NOMO-1 treated with DMSO at 0.1 percent for 48 hours (cell line): ENCODE data around the gene NAV2.

ENCODE experiments used
- DNase-seq: peaks from one replicate; lab custom pipeline; 2025; ENCODE audit not compliant: unreplicated experiment; lab: John Stamatoyannopoulos, UW

The NAV2 gene

GRCh38 chr11:19740586-19740985 is 27.9 kb downstream of the NAV2 start:
- no peak for DNase-seq

- DNase-seq: peak; percentile 21
Measured at GRCh38 chr11:19742588-19743292, 30.1 kb downstream of the NAV2 start.

DNA sequence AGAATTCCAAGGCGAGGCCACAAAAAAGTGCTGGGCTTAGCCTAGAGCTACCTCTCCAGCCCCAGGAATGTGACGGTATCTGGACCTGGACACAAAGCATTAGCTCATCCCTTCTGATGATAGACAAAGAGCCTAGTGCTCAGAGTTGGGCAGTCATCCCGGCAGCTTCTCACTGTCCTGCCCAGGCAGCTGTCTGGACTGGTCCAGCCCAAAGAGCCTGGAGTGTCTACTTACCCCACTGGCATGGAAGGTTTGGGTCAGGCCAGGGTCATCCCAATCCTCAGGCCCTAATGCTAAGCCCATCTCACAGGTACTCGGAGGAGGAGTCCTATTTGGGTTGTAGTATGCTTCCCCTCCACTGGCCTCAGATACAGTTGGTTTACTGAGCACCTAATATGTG is 31.0 kb downstream of the NAV2 start:
- DNase-seq: no peak

DNA sequence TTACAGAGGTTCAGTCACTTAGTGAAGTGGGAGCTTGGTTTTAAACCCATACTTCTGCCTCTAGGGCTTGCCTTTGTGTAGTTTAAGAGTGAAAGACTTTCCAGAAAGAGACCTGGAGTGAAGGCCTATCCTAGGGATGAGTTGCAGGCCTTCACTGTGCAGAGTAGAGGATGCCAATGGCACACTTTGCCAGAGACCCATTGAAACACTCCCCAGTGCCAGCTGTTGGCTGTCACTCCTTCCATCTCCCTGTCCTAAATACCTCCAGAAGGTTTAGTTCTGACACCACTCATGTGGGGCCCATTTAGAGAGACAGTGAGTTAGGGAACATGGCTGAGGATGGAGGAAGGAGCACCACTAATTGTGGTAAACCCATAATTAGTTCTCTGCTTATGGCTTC is 31.5 kb downstream of the NAV2 start:
- no peak for DNase-seq

- DNase-seq: no peak
Measured at GRCh38 chr11:19746086-19746485, 33.4 kb downstream of the NAV2 start.

DNA sequence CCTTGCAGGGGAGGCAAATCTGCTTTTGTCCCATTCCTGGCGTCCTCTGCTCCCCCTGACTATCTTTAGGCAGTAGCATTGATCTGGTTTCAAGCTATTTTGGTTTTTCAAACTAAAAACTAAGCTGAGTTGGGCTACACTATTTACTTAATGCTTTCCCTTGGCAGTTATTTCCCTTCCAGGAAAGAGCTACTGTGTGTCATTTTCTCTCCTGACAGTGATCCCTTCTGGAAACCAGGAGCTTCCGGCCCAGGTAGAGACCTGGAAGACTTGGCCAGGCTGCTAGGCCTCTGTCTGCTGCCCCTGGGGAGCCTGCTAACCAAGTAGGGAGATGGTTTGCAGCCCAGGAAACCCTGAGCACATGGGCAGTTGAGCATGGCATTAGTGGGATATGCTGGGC is 35.0 kb downstream of the NAV2 start:
- no peak for DNase-seq

GRCh38 chr11:19751055-19751454 is 38.4 kb downstream of the NAV2 start:
- DNase-seq: no peak

DNA sequence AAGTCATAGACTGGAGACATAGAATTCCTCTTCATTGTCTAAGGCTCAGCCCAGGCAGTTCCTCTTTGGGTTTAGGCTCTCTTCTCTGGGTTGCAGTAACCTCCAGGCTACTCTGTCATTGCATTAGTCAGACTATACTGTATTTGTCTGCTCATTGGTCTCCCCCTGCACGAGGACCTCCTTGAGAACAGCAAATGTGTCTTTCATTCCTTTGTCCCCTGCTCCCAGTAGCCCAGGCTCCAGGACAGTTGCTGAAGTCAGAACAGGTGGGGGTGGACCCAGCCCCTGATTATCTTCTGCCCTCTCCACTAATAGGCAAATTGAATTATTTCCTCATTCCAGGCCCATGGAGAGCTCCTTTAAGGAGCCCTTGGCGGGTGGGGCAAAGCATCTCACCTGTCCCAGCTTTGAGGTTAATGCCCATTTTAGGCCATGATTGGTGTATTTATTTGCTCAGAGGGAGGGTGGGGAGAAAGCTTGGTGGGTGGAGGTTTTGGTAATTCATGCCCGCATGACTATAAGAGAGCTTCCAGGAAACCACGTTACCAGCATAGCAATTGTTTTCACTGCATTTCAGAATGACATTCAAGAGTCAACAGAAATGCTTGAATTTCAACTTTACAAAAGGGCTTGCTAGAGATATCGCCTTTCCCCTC is 40.9 kb downstream of the NAV2 start:
- DNase-seq: no peak

- DNase-seq: no peak
Measured at GRCh38 chr11:19756675-19757475, 44.2 kb downstream of the NAV2 start.

DNA sequence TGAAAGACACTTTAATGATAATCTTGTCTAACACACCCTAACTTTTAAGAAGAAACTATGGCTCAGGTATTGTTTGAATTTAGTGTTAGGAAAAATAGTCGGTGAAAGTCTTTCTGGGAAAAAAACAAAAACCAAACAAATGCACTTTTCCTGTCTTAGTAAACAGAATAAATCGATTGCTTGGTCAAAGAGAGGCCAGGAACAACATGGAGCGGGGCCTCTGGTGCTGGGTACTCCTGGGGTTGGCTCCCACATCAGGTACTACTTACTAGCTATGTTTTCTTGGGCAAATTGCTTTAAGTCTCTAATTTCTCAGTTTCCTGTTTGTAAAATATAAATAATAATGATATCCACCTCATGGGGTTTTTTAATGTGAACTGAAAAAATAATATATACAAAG is 46.8 kb downstream of the NAV2 start:
- no peak for DNase-seq

- no peak for DNase-seq
Measured at GRCh38 chr11:19762266-19762665, 49.6 kb downstream of the NAV2 start.

DNA sequence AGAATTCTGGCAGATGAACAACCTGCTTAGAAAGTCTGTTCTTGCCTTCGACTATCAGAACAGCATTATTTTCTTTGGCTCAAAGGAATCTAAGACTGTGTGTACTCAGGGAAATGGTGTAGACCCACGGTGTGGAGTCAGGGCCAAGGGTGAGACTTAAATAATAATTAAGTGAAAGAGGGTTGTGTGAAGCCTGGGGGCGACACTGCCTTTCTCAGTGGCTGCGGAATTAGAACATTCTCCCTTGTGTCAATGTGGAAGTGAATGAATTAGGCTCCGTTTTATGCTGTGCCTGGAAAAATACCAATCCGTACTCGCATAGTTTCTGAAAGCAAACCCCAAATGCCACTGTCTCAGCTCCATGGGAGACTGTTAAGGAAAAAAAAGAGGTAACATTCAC is 50.7 kb downstream of the NAV2 start:
- no peak for DNase-seq

DNA sequence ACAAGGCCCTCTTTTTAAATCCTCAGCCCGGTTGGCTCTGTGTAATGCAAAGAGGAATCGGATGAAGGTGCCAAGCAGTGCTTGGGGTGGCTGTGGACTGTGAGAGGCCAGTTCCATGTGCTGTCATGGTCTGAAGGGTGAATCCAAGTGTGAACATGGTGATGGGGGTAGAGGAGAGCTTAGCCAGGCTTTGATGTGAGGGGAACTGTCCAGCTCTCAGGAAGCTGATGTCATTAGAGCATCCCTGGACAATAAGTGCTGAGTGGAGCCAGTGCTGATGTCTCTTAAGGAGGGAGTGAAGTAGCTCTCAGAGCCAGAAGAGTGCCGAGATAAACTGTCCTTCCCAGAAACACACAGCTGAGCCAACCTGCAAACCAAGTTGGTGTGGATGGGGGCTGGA is 53.6 kb downstream of the NAV2 start:
- no peak for DNase-seq

DNA sequence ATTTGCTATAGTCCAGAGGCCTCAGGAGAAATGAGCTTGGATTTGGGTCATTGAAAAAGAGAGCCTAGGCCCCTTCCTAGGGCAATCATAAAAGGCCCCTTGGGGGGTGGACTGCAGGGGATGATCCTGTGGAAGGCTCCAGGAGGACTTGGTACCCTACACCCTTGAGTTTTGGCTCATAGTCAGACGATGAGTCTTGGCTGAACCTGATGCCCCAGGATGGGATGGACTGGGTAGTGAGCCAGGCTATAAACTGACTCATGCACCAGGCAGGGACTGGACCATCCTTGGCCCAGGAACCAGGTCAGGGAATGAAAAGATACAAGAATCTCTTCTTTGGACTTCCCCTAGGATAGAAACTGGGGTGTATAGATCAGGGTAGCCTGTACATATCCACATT is 54.2 kb downstream of the NAV2 start:
- no peak for DNase-seq

DNA sequence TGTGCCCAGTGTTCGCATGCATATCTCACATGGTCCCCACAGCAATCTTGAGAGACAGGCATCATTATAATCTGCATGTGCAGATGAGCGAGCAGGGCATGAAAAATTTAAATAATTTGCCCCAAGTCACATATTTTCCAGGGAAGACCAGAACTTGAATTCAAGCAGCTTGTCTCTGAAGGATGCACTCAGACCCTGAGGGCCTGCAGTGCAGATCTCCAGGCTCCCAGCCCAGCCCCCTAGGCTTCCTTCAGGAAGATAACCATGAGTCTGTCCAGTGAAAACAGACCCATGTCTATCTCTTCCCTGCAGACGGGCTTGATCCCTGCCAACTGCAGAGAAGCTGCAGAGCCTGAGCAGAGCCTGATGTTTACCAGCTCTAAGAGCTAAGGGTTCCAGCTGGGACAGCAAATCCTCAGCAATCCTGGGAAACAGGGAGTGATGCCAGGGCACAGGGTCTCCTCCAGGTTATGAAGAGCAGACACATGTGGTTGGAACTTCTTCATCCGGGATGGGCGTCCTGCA is 55.1 kb downstream of the NAV2 start:
- no peak for DNase-seq

GRCh38 chr11:19768197-19768596 is 55.6 kb downstream of the NAV2 start:
- no peak for DNase-seq

- DNase-seq: no peak
Measured at GRCh38 chr11:19768815-19769214, 56.2 kb downstream of the NAV2 start.

GRCh38 chr11:19769820-19770219 is 57.2 kb downstream of the NAV2 start:
- DNase-seq: no peak

DNA sequence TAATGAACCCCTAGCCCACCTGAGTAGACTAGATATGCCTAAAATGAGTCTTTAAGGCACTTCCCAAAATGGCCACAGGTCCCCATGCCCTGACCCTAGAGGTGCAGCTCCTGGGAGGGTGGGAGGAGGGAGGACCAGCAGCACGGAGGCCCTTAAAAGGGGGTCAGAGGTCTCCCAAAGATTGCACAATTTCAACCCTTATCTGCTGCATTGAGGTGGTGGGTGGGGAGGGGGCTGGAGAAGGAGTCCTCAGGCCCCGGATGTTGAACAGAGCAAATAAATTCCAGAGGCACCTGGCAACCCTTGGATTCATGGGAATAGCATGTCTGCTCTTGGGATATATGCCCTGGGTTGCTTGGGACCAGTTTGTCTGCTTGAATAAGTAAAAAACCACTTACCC is 57.6 kb downstream of the NAV2 start:
- no peak for DNase-seq

GRCh38 chr11:19771463-19771862 is 58.8 kb downstream of the NAV2 start:
- DNase-seq: no peak

- no peak for DNase-seq
Measured at GRCh38 chr11:19772480-19772879, 59.8 kb downstream of the NAV2 start.

DNA sequence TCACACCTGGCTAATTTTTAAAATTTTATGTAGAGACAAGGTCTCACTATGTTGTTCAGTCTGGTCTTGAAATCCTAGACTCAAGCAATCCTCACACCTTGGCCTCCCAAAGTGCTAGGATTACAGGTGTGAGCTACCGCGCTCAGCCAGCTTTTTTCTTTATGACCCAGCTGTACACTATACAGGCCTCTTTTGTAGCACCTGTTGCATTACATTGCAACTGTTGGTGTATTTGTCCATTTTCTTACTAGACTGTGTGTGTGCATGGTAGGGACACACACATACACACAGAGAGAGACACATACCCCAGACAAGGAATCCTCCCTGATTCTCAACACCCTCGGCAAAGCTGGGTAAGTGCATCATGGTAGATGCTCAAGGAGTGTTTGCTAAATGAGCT is 61.7 kb downstream of the NAV2 start:
- DNase-seq: no peak
